K562 (cell line): ENCODE measurements around the gene CREB3L1. TPM values are rescaled to one million over a fixed set of nuclear protein-coding genes. Genes with fewer than 3 reads are reported as not detected.

ENCODE experiments used
- ATAC-seq: fragments of 200-7000 bp; cut with Tn5 transposase; 3 replicates; pipeline ENCODE4 v1.9.1; 2020; ENCODE audit warnings: moderate library complexity
- BruUV-seq: library from RNA; stranded (reverse); fragments of 400-500 nt; replicated peaks from 2 replicates; lab custom pipeline; 2021; lab: Mats Ljungman, UMichigan
- CTCF ChIA-PET: fragments of 300-600 bp; formaldehyde crosslinking; extraction: SDS; loops from one replicate; lab custom pipeline; 2021; ENCODE audit warnings: low intra/inter-chr PET ratio; lab: Yijun Ruan, JAX
- POLR2A ChIA-PET: fragments of 300-600, 350-650 bp; sonication (Branson Sonifier 250); formaldehyde crosslinking; extraction: SDS; loops from one replicate; lab custom pipeline; 2021; ENCODE audit warnings: antibody characterized with exemption, inconsistent platforms; lab: Yijun Ruan, JAX
- DNase-seq, 4 experiments: peaks; one replicate each; pipeline versions ENCODE4 v3.0.0 to v3.0.0-alpha.2; 2011 to 2018; ENCODE audit warnings: low spot score in 3 of 4, mixed read lengths in 3 of 4; ENCODE audit errors: extremely low read depth in 1 of 4
- FAIRE-seq: peaks from 2 replicates; lab custom pipeline; 2011; peaks lifted over from hg19 to GRCh38; lab: Jason Lieb, UNC
- H2AFZ ChIP-seq: 2 replicates; pipeline ENCODE4 v1.6.0; 2011; ENCODE audit warnings: low read depth, low read length, control low read depth, inconsistent platforms
- H3K27ac ChIP-seq: fragments of 200-600 bp; 3 replicates; pipeline ENCODE4 v1.8.0; 2011; ENCODE audit warnings: low read depth, mild to moderate bottlenecking, control low read depth, inconsistent platforms, low read length, moderate library complexity, mixed read lengths; ENCODE audit errors: extremely low read depth
- H3K27me3 ChIP-seq, 2 experiments: fragments of 300-600 bp in 1 of 2; 2 replicates in 1 of 2; 3 replicates in 1 of 2; pipeline versions ENCODE4 v1.6.0 to v1.8.0; 2011; ENCODE audit warnings: inconsistent platforms in 2 of 2, low read length in 2 of 2, mild to moderate bottlenecking in 1 of 2, mixed read lengths in 1 of 2, moderate library complexity in 1 of 2; ENCODE audit not compliant: control insufficient read depth in 2 of 2, insufficient read depth in 2 of 2
- H3K36me3 ChIP-seq: fragments of 300-600 bp; 3 replicates; pipeline ENCODE4 v1.8.0; 2011; ENCODE audit warnings: mild to moderate bottlenecking, low read length, inconsistent platforms; ENCODE audit not compliant: control insufficient read depth, insufficient read depth
- H3K4me1 ChIP-seq, 2 experiments: fragments of 200-600 bp in 1 of 2; replicated peaks in 1 of 2; 2 replicates in 1 of 2; 3 replicates in 1 of 2; pipeline versions ENCODE4 v1.5.1 to v1.8.0; 2011; ENCODE audit warnings: inconsistent platforms in 2 of 2, low read length in 2 of 2, mild to moderate bottlenecking in 1 of 2, mixed read lengths in 1 of 2, moderate library complexity in 1 of 2; ENCODE audit not compliant: control insufficient read depth in 2 of 2, insufficient read depth in 2 of 2
- H3K4me2 ChIP-seq: 2 replicates; pipeline ENCODE4 v1.6.1; 2011; ENCODE audit warnings: low read length, control low read depth, inconsistent platforms, mixed read lengths; ENCODE audit not compliant: insufficient read depth
- H3K4me3 ChIP-seq: fragments of 200-600 bp; sonication (generic), shearing (Covaris generic); 2 replicates; pipeline ENCODE4 v1.5.1; 2016; ENCODE audit warnings: control low read depth, inconsistent platforms
- H3K79me2 ChIP-seq: fragments of 200-600 bp; 3 replicates; pipeline ENCODE4 v1.8.0; 2011; ENCODE audit warnings: low read length, inconsistent platforms; ENCODE audit not compliant: control insufficient read depth, insufficient read depth
- H3K9ac ChIP-seq, 2 experiments: 2 replicates each; pipeline versions ENCODE4 v1.6.0 to v1.6.1; 2011; ENCODE audit warnings: low read depth in 2 of 2, low read length in 2 of 2, control low read depth in 1 of 2, inconsistent platforms in 1 of 2, mild to moderate bottlenecking in 1 of 2, mixed read lengths in 1 of 2; ENCODE audit not compliant: insufficient read depth in 1 of 2
- H3K9me1 ChIP-seq: one replicate; pipeline ENCODE4 v1.6.0; 2011; ENCODE audit warnings: inconsistent platforms, mild to moderate bottlenecking, low read length, moderate library complexity; ENCODE audit not compliant: control insufficient read depth, insufficient read depth
- H3K9me3 ChIP-seq: replicated peaks from 2 replicates; pipeline ENCODE4 v1.5.1; 2011; ENCODE audit warnings: low read depth, low read length, inconsistent platforms; ENCODE audit not compliant: control insufficient read depth, insufficient read depth
- H4K20me1 ChIP-seq: replicated peaks from 2 replicates; pipeline ENCODE4 v1.6.1; 2011; ENCODE audit warnings: low read length, inconsistent platforms, mixed read lengths; ENCODE audit not compliant: control insufficient read depth, insufficient read depth
- BRCA1 ChIP-seq, 2 experiments: fragments of 450-650 bp in 1 of 2; sonication (generic) in 1 of 2; formaldehyde crosslinking in 1 of 2; IDR thresholded peaks; 2 replicates each; pipeline versions ENCODE4 v1.5.0 to v1.6.1; 2017 to 2020; ENCODE audit warnings: mild to moderate bottlenecking in 1 of 2, missing genetic modification reagents in 1 of 2
- CEBPB ChIP-seq: fragments of 450-650 bp; IDR thresholded peaks from 2 replicates; pipeline ENCODE4 v1.6.1; 2016; ENCODE audit warnings: missing genetic modification characterization, missing compliant biosample characterization
- CEBPG ChIP-seq, 3 experiments: fragments of 200-800 bp in 1 of 3; sonication (Bioruptor generic) in 1 of 3; sonication (generic) in 1 of 3; formaldehyde crosslinking in 1 of 3; IDR thresholded peaks in 2 of 3; conservative IDR thresholded peaks in 1 of 3; 2 replicates each; pipeline versions ENCODE4 v1.6.1 to v1.8.0; 2016 to 2022; ENCODE audit warnings: missing compliant biosample characterization in 2 of 3, missing genetic modification characterization in 2 of 3, mild to moderate bottlenecking in 1 of 3, missing genetic modification reagents in 1 of 3
- ELF4 ChIP-seq: fragments of 450-650 bp; formaldehyde crosslinking; IDR thresholded peaks from 2 replicates; pipeline ENCODE4 v1.4.0; 2022; ENCODE audit warnings: missing genetic modification characterization
- ETV1 ChIP-seq: fragments of 450-650 bp; conservative IDR thresholded peaks from 2 replicates; pipeline ENCODE4 v1.6.1; 2016; ENCODE audit warnings: missing genetic modification characterization, control low read depth, low read depth, missing compliant biosample characterization
- ID3 ChIP-seq, 2 experiments: fragments of 250-450 bp in 1 of 2; fragments of 450-650 bp in 1 of 2; sonication (Bioruptor Pico) in 1 of 2; IDR thresholded peaks; 2 replicates each; pipeline versions ENCODE4 v1.6.1 to v1.8.0; 2016 to 2021; ENCODE audit warnings: mild to moderate bottlenecking in 2 of 2, moderate library complexity in 2 of 2, missing compliant biosample characterization in 1 of 2, missing genetic modification characterization in 1 of 2
- JUN ChIP-seq, 2 experiments: sonication (generic) in 1 of 2; formaldehyde crosslinking in 1 of 2; IDR thresholded peaks; 2 replicates each; pipeline versions ENCODE4 v1.6.1 to v1.8.0; 2012 to 2022; ENCODE audit warnings: borderline replicate concordance in 2 of 2, mild to moderate bottlenecking in 2 of 2, improper control_type of control experiment in 1 of 2, low read depth in 1 of 2, low read length in 1 of 2, missing genetic modification reagents in 1 of 2
- PHTF2 ChIP-seq: fragments of 250-450 bp; sonication (Bioruptor Pico); IDR thresholded peaks from 2 replicates; pipeline ENCODE4 v1.5.0; 2021; ENCODE audit warnings: mild to moderate bottlenecking
- SP1 ChIP-seq: sonication (generic); formaldehyde crosslinking; IDR thresholded peaks from 2 replicates; pipeline ENCODE4 v1.8.1; 2022; ENCODE audit warnings: mild to moderate bottlenecking, missing genetic modification reagents
- SRSF9 ChIP-seq: fragments of 200-400 bp; formaldehyde crosslinking; IDR thresholded peaks from 2 replicates; pipeline ENCODE4 v1.6.1; 2017; ENCODE audit warnings: low read depth, low read length, borderline replicate concordance
- STAT5B ChIP-seq: fragments of 250-450 bp; sonication (Bioruptor Pico); IDR thresholded peaks from 2 replicates; pipeline ENCODE4 v1.8.0; 2021; ENCODE audit warnings: mild to moderate bottlenecking, inconsistent platforms
- TCF7 ChIP-seq: sonication (generic); IDR thresholded peaks from 2 replicates; pipeline ENCODE4 v1.6.1; 2016; ENCODE audit warnings: antibody characterized with exemption, borderline replicate concordance
- TRIM24 ChIP-seq, 2 experiments: fragments of 450-650 bp; IDR thresholded peaks; 2 replicates each; pipeline ENCODE4 v1.6.1; 2016
- YY1 ChIP-seq, 3 experiments: IDR thresholded peaks; 2 replicates each; pipeline ENCODE4 v1.6.1; 2011; ENCODE audit warnings: low read length in 2 of 3, mild to moderate bottlenecking in 2 of 3, moderate library complexity in 2 of 3, borderline replicate concordance in 1 of 3, control low read depth in 1 of 3, low read depth in 1 of 3; ENCODE audit not compliant: insufficient read depth in 3 of 3, insufficient replicate concordance in 2 of 3, control insufficient read depth in 1 of 3, insufficient read length in 1 of 3; ENCODE audit errors: extremely low read depth in 1 of 3
- ZC3H8 ChIP-seq: fragments of 450-650 bp; IDR thresholded peaks from 2 replicates; pipeline ENCODE4 v1.6.1; 2017
- ZNF146 ChIP-seq: IDR thresholded peaks from one replicate; pipeline ENCODE4 v1.6.1; 2018; ENCODE audit warnings: missing compliant biosample characterization; ENCODE audit not compliant: unreplicated experiment
- WGBS: fragments of 100-300 bp; shearing (Covaris generic); methylation state at CpG from one replicate; pipeline ENCODE4 v1.1.6; 2016; ENCODE audit warnings: low coverage, mixed read lengths; ENCODE audit not compliant: insufficient coverage; ENCODE audit errors: missing lambda C conversion rate; 5-methylcytosine and 5-hydroxymethylcytosine counted together
- in situ Hi-C: fragments of 300-500 bp; cut with MboI; formaldehyde crosslinking; loops from 4 replicates; pipeline ENCODE4 v1.15.0; 2018; ENCODE audit warnings: inconsistent platforms, mixed read lengths
- intact Hi-C: fragments of 100-400 bp; cut with micrococcal nuclease; formaldehyde crosslinking; loops from 2 replicates; pipeline ENCODE4 v1.14.2; 2022
- polyA plus RNA-seq, 8 experiments: library from polyadenylated mRNA; depleted of rRNA in 4 of 8; stranded (reverse) in 5 of 8; unstranded in 3 of 8; fragments of >200 nt; fragmentation: Nextera tagmentation in 2 of 8; fragmentation: Illumina TruSeq in 1 of 8; extraction: Ambion mirVana in 2 of 8; extraction: Trizol in 1 of 8; gene quantifications; 2 replicates each; pipeline versions ENCODE4 v1.2.1 to v1.2.3, GENCODE V29; 2011 to 2014; ENCODE audit warnings: inconsistent platforms in 1 of 8, missing spikeins in 1 of 8
- total RNA-seq, 7 experiments: library from RNA; depleted of rRNA in 6 of 7; stranded (reverse); fragments of >200 nt in 6 of 7; fragmentation: Illumina TruSeq in 2 of 7; extraction: Trizol in 2 of 7; gene quantifications; 2 replicates each; pipeline versions ENCODE4 v1.2.1 to v1.2.3, GENCODE V29; 2011 to 2021; ENCODE audit warnings: low replicate concordance in 1 of 7
- TF ChIP-seq, protein P1 (sequence below), 3 experiments: IDR thresholded peaks in 2 of 3; conservative IDR thresholded peaks in 1 of 3; 2 replicates each; pipeline ENCODE4 v1.5.1; 2011 to 2012; ENCODE audit warnings: low read length in 3 of 3, mild to moderate bottlenecking in 3 of 3, control low read depth in 2 of 3, improper control_type of control experiment in 1 of 3, inconsistent platforms in 1 of 3, low read depth in 1 of 3, mixed read lengths in 1 of 3, moderate library complexity in 1 of 3; ENCODE audit not compliant: insufficient read depth in 2 of 3

Gene CREB3L1
- total and polyA plus RNA-seq, 9 of the 15 experiments (the other 6 are each of a cell fraction or from before 2014, with no cell fraction given): 1.2 to 27.6 (median 3.7) TPM

- Histone ChIP-seq H3K4me2 (no peak overlapping the region), H2AFZ (no peak overlapping the region), H3K27me3 (no peaks in the 10 kb centered on the region), H3K9ac (peak overlapping the region in 1 of 2 experiments; percentile 76; a peak in 1 of 4 replicates), H3K4me1 (peaks cover 18 to 35% of the 10 kb centered on the region in 2 experiments), H3K36me3 (peaks cover 20% of the 10 kb centered on the region; the same call in 2 of the 3 replicates), H3K27ac (no peak overlapping the region), H4K20me1 (no peaks in the 10 kb centered on the region), H3K4me3 (no peak overlapping the region), H3K9me3 (no peaks in the 10 kb centered on the region), H3K79me2 (no peaks in the 10 kb centered on the region), H3K9me1 (no peaks in the 10 kb centered on the region)
- intact Hi-C loops: no loop called here
- in situ Hi-C loops: no loop called here
- TF ChIP-seq PHTF2 (CRISPR knock-in tag) (no peak), CEBPG (CRISPR knock-in tag; IDR thresholded peaks at IDR 0.05) (peak; percentile 37; the same call in 1 of the 2 replicates), CEBPG (tag; conservative IDR thresholded peaks at IDR 0.05 in 1 of 2, IDR thresholded peaks at IDR 0.05 in 1 of 2) (0 out of 4 replicates have a peak, but pooled peaks of 1 of the 2 experiments have one; percentile 12), YY1 (IDR thresholded peaks at IDR 0.05; ENCODE audit: borderline replicate concordance in 1 of 3, control insufficient read depth in 1 of 3, extremely low read depth in 1 of 3, insufficient read depth in 3 of 3, insufficient read length in 1 of 3, insufficient replicate concordance in 2 of 3, low read depth in 1 of 3, low read length in 2 of 3) (peak in 1 of 3 experiments; percentile 73), ETV1 (peak; percentile 58), TRIM24 (IDR thresholded peaks at IDR 0.05) (no peak), STAT5B (CRISPR knock-in tag) (no peak), ZNF146 (no peak), ID3 (CRISPR knock-in tag; IDR thresholded peaks at IDR 0.05) (no peak), ID3 (tag; IDR thresholded peaks at IDR 0.05) (no peak), TCF7 (no peak), SRSF9 (no peak), ZC3H8 (no peak), ELF4 (CRISPR knock-in tag) (no peak), CEBPB (tag) (peak; percentile 28; the same call in 1 of the 2 replicates), JUN (IDR thresholded peaks at IDR 0.05; ENCODE audit: borderline replicate concordance, low read depth, low read length) (no peak), JUN (CRISPR knock-in tag; IDR thresholded peaks at IDR 0.05; ENCODE audit: borderline replicate concordance) (no peak), BRCA1 (IDR thresholded peaks at IDR 0.05) (no peak), BRCA1 (CRISPR knock-in tag; IDR thresholded peaks at IDR 0.05) (no peak), SP1 (CRISPR knock-in tag) (no peak)
- TF ChIP-seq, protein P1, sequence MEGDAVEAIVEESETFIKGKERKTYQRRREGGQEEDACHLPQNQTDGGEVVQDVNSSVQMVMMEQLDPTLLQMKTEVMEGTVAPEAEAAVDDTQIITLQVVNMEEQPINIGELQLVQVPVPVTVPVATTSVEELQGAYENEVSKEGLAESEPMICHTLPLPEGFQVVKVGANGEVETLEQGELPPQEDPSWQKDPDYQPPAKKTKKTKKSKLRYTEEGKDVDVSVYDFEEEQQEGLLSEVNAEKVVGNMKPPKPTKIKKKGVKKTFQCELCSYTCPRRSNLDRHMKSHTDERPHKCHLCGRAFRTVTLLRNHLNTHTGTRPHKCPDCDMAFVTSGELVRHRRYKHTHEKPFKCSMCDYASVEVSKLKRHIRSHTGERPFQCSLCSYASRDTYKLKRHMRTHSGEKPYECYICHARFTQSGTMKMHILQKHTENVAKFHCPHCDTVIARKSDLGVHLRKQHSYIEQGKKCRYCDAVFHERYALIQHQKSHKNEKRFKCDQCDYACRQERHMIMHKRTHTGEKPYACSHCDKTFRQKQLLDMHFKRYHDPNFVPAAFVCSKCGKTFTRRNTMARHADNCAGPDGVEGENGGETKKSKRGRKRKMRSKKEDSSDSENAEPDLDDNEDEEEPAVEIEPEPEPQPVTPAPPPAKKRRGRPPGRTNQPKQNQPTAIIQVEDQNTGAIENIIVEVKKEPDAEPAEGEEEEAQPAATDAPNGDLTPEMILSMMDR (IDR thresholded peaks at IDR 0.05 in 2 of 3, conservative IDR thresholded peaks at IDR 0.05 in 1 of 3; ENCODE audit: insufficient read depth in 2 of 3, low read depth in 1 of 3, low read length in 3 of 3): peak in 2 of 3 experiments; percentile 16 to 21; a peak in 3 of 6 replicates
- ChIA-PET CTCF (no interaction called here), POLR2A (no interaction called here)
- peak; percentile 31; the same call in 1 of the 3 replicates for ATAC-seq
- WGBS: 72% methylated on average over 6 of the region's 6 CpGs
- no peak for FAIRE-seq
- DNase-seq: no peak
- BruUV-seq: no TSS peak
Observed at GRCh38 chr11:46305295-46305694, 27.8 kb downstream of the CREB3L1 start.
